Measurements from ENCODE around the gene SF3A1. TPM values are rescaled to one million over a fixed set of nuclear protein-coding genes. Genes with fewer than 3 reads are reported as not detected.

The SF3A1 gene
- total and polyA plus RNA-seq, 2 of the 13 experiments (the other 11 are each of a cell fraction or from before 2014, with no cell fraction given) = 10.0 to 22.0 TPM

GRCh38 chr22:30405731-30406130 is 49.0 kb upstream of the SF3A1 start (continued):
- TF ChIP-seq ATF4 (CRISPR knock-in tag; IDR thresholded peaks at IDR 0.05) (no peak), ZNF770 (CRISPR knock-in tag; IDR thresholded peaks at IDR 0.05) (peak; percentile 58; the same call in 1 of the 2 replicates), FOXP4 (CRISPR knock-in tag; IDR thresholded peaks at IDR 0.05) (0 out of 2 replicates have a peak, but pooled peaks have one; percentile 16), ARID5B (CRISPR knock-in tag; IDR thresholded peaks at IDR 0.05) (peak; percentile 44; the same call in 1 of the 2 replicates), TOE1 (CRISPR knock-in tag; IDR thresholded peaks at IDR 0.05) (no peak), TFAP4 (IDR thresholded peaks at IDR 0.05; ENCODE audit: borderline replicate concordance, low read depth) (no peak), SSRP1 (CRISPR knock-in tag; IDR thresholded peaks at IDR 0.05) (no peak), HNRNPLL (IDR thresholded peaks at IDR 0.05; ENCODE audit: low read depth, low read length, poor library complexity, severe bottlenecking) (no peak), RARA (CRISPR knock-in tag; IDR thresholded peaks at IDR 0.05) (0 out of 2 replicates have a peak, but pooled peaks have one; percentile 18), ZHX1 (CRISPR knock-in tag; IDR thresholded peaks at IDR 0.05; ENCODE audit: low read depth) (no peak), ZNF350 (CRISPR knock-in tag; IDR thresholded peaks at IDR 0.05; ENCODE audit: borderline replicate concordance, low read depth) (no peak), ZSCAN21 (CRISPR knock-in tag; IDR thresholded peaks at IDR 0.05; ENCODE audit: borderline replicate concordance) (no peak), MTA3 (CRISPR knock-in tag; IDR thresholded peaks at IDR 0.05) (no peak), MTF2 (CRISPR knock-in tag; IDR thresholded peaks at IDR 0.05; ENCODE audit: borderline replicate concordance) (no peak), ZNF333 (CRISPR knock-in tag; IDR thresholded peaks at IDR 0.05; ENCODE audit: borderline replicate concordance) (no peak)
